GM19025 (cell line): Measurements from ENCODE around the gene TIMM17B.

Experiments
- ATAC-seq: cut with Tn5 transposase; IDR thresholded peaks from one replicate; pipeline ENCODE4 v1.9.1; 2021; ENCODE audit warnings: mild to moderate bottlenecking, low read depth, moderate library complexity; ENCODE audit not compliant: unreplicated experiment

The TIMM17B gene

DNA sequence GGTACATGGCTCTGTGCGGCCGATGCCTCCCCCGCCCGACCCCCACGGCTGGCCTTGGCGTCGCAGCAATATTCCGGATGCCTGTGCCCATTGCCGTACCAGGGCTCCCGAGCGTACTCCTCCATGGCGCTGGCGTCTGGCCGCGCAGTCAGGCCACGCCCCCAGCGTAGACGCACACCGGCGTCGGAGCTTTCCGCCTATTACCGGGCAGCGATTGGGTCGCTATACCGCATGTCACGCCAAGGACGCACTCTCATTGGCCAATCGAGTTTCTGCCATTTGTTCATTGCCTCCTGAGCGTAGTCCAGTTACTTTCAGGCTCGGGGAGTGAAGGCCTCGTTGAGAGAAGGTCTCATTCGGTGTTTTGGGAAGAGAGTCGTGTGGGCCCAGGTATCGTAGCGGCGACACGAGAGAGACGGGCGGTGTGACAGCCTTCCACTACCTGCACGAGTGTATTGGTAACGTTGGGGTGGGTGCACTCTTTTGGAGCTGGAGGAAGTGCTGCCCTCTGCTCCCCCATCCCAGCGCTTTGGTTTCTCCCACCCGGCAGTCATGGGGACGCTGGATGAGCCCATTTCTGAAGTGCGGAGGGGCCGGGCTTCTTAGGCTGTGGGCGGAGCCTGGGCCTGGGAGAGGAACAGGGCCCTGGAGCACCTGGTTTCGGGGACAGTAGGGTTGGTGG is at the start of gene TIMM17B, which contains the start of gene PQBP1:
TSS of gene TIMM17B (minus strand) at position 144 of the 682 bp plus-strand sequence. CDS start at position 125, 19 bp downstream.
TSS of gene PQBP1 (plus strand) at position 306 of the 682 bp plus-strand sequence. CDS start 580 bp downstream, outside the sequence.
- peak; percentile 88 for ATAC-seq

GRCh38 chrX:48945517-48946348 is 48.2 kb upstream of the TIMM17B start:
- no peak for ATAC-seq

GRCh38 chrX:48942895-48943294 is 45.3 kb upstream of the TIMM17B start:
- no peak for ATAC-seq

DNA sequence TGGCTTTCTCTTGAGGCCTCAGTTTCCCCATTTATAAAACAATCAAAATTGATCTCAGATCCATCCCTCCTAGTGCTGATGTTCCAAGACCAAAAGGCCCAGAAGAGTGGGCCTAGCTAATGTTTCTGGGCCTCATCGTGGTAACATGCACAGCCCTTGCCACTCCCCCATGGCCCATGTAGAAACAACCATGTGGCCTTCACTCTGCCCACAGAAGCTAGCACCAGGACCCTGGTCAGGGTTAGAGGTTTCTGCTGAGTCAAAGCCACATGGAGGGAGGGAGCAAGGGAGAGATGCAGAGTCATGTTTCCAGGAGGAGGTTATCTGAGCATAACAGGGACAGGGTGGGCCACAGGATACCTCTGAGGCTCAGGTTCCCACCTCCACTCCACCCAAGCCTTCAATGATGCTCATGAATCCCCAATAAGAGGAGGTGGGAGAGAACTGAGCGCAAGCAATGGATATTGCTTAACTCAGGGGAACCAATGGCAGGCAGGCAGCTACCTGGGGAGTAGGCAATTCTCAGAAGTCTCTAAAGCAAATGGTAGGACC is 42.9 kb upstream of the TIMM17B start:
- ATAC-seq: no peak

GRCh38 chrX:48939524-48940228 is 42.1 kb upstream of the TIMM17B start:
- ATAC-seq: no peak

DNA sequence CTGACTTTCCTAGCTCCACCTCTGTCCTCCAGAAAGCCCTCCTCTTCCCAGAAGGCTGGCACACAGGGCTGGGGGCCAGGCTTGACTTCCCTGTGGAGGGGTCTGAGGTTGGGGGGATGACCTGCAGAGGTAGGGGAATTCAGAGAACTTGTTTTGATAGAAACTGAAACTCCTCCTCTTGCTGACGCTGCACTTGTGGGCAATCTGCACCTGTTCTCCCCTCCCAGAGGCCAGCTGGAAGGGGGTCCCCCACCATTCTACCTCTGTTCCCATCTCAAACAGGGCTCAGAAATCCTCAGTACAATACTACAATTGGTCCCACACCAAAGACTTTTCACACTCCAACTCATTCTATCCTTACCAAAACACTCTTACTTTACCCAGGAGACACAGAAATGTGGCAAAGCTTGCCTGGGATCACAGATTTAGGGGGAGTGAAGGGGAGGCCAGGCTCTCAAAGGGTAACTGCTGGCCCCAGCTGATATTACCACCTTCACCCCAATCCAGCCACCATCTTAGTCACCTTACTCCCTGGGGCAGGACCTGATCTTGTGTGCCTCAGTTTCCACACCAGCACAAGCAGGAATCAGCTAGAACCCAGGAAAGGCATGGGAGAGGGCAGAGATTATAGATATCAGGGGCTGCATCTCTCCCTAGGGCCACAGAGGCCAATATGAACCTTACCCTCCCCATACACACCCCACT is 41.3 kb upstream of the TIMM17B start:
- peak; percentile 52 for ATAC-seq

GRCh38 chrX:48937054-48937907 is 39.7 kb upstream of the TIMM17B start:
- peak; percentile 46 for ATAC-seq

GRCh38 chrX:48936429-48937053 is 39.0 kb upstream of the TIMM17B start:
- no peak for ATAC-seq

- no peak for ATAC-seq
These were observed 37.7 kb upstream of the TIMM17B start for GRCh38 chrX:48935301-48935670.

GRCh38 chrX:48934581-48935300 is 37.2 kb upstream of the TIMM17B start:
- no peak for ATAC-seq

DNA sequence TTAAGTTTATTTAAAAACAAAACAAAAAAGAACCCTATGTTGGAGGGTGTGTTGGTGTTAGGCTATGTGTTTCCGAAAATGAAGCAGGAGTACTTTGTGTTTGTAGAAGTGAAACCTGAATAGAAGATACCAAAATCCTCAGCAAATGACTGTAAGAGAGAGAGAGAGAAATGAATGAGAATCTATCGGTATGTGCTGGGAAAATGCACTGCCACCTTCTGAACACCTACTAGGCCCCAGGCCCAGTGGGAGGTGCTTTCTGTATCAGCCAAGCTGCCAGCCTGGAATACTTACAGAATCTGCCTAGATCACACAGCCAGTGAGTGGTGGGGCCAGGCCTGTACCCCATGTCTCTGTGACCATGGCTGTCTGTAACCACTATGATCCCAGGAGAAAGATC is 36.2 kb upstream of the TIMM17B start:
- ATAC-seq: no peak

GRCh38 chrX:48927736-48928382 is 30.3 kb upstream of the TIMM17B start:
- ATAC-seq: no peak

DNA sequence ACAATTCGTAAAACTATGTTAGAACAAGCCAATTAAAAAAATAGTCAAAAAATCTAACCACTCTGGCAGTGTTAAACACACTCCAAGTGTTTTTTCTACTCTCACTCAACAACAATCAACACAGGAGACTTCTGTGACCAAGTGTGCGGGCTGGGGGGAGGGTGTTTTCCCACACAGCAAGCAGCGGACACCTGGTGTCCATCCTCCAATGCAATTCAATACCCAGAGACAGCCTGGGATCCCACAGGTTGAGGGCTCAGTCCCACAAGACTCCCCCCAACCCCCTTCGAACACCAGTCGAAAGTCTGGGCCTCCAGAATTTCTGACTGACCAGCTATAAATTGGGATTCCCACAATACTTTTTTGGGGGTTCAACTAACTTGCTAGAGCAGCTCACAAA is 29.6 kb upstream of the TIMM17B start:
- no peak for ATAC-seq

DNA sequence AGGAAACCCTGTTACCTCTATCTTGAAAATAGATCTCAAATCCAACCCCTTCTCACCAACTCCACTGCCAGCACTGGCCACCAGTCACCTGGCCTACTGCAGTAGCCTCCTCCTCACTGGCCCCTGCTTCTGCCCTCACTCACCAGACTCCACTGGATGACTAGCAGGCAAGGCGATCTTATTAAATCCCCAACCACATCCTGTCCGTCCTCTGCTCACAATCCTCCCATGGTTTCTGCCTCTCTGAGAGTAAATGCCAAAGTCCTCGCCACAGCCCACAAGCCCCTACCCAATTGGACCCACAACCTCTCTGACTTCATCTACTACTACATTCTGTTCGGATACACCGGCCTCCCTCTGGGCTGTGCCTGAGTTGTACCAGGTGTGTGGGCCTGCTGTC is 26.7 kb upstream of the TIMM17B start:
- no peak for ATAC-seq

GRCh38 chrX:48923771-48924170 is 26.2 kb upstream of the TIMM17B start:
- ATAC-seq: no peak

DNA sequence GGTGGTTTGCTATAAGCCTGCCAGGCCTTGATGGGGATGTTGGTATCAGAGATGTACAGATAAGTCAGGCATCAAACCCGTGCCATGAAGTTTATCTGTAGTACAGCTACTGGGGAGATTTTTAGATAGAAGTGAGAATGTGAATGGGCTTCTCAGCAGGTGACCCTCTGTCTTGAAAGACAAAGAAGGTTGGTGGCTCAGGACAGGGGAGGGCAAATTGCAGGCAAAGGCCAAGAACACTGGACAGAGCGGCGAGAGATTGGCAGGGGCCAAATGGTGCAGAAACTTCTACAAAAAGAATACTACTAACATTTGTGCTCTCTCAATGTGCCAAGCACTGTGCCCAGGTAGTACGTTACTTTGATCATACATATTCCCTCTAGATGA is 23.1 kb upstream of the TIMM17B start:
- ATAC-seq: no peak

- ATAC-seq: no peak
These were observed 22.6 kb upstream of the TIMM17B start for GRCh38 chrX:48919947-48920717.
